Measurements from ENCODE around the gene AQP10.
"Not testable (repeated sequence)": the region's sequence is repeated elsewhere in the genome, so short reads cannot be mapped to it uniquely, and the experiment has no call there.

Gene AQP10

GRCh38 chr1:154324241-154324640, 3.3 kb downstream of the AQP10 start:
- DNase-seq (ENCODE audit: low read depth), result no peak

- no peak for DNase-seq (ENCODE audit: low read depth)
Observed at GRCh38 chr1:154324669-154325582, 4.0 kb downstream of the AQP10 start, which contains the start of gene ATP8B2. TSS of gene ATP8B2 (plus strand) at chr1:154325525. CDS start at chr1:154328142, 2,617 bp downstream.

GRCh38 chr1:154325583-154326545, 5.0 kb downstream of the AQP10 start:
- peak; percentile 67 for DNase-seq (ENCODE audit: low read depth)

- peak; percentile 94 for DNase-seq (ENCODE audit: low read depth)
Observed at GRCh38 chr1:154326546-154327465, 5.9 kb downstream of the AQP10 start.

GRCh38 chr1:154327466-154328317, 6.8 kb downstream of the AQP10 start:
- DNase-seq (ENCODE audit: low read depth), result no peak

GRCh38 chr1:154328318-154329151, 7.6 kb downstream of the AQP10 start:
- peak; percentile 51 for DNase-seq (ENCODE audit: low read depth)

GRCh38 chr1:154329152-154329521, 8.2 kb downstream of the AQP10 start:
- no peak for DNase-seq (ENCODE audit: low read depth)

- no peak for DNase-seq (ENCODE audit: low read depth)
Observed at GRCh38 chr1:154329551-154330131, 8.7 kb downstream of the AQP10 start.

GRCh38 chr1:154330669-154331068, 9.8 kb downstream of the AQP10 start:
- no peak for DNase-seq (ENCODE audit: low read depth)

- DNase-seq (ENCODE audit: low read depth), result no peak
Observed at GRCh38 chr1:154334079-154335024, 13.5 kb downstream of the AQP10 start.

- peak; percentile 79 for DNase-seq (ENCODE audit: low read depth)
Observed at GRCh38 chr1:154335025-154335714, 14.3 kb downstream of the AQP10 start.

GRCh38 chr1:154337253-154337894, 16.5 kb downstream of the AQP10 start:
- no peak for DNase-seq (ENCODE audit: low read depth)

GRCh38 chr1:154338875-154339274, 18.0 kb downstream of the AQP10 start:
- no peak for DNase-seq (ENCODE audit: low read depth)

GRCh38 chr1:154341366-154341765, 20.5 kb downstream of the AQP10 start:
- DNase-seq (ENCODE audit: low read depth), result not testable (repeated sequence)

- no peak for DNase-seq (ENCODE audit: low read depth)
Observed at GRCh38 chr1:154342132-154342531, 21.2 kb downstream of the AQP10 start.

- DNase-seq (ENCODE audit: low read depth), result no peak
Observed at GRCh38 chr1:154342836-154343472, 22.1 kb downstream of the AQP10 start.
